ENCODE results near the gene KRT9.
A peak's percentile ranks its signal among the peaks of the same experiment; 100 is the strongest.
"Not testable (repeated sequence)": the region's sequence is repeated elsewhere in the genome, so short reads cannot be mapped to it uniquely, and the experiment has no call there.

KRT9 gene

DNA sequence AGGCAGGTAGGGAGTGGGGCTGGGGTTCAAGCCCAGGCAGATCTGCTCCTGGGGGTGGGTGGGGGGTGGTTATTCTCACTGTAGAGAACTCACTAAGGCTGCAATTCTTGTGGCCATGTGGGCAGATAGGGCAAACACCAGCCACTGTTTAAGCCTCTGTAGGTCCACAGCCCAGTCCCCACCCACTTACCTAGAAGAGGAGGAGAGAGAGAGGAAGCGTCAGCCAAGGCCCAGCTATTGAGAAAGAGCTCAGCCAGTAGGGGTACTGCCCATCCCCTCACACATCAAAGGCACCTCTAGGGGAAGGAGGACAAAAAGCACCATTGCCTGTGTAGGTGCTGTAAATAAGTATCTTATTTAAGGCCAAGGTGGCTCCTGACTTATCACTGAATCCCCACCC is 27.8 kb upstream of the KRT9 start:
- no peak for DNase-seq

- no peak for DNase-seq
These were observed 23.7 kb upstream of the KRT9 start for GRCh38 chr17:41595585-41595984.

GRCh38 chr17:41594363-41594915 is 22.6 kb upstream of the KRT9 start:
- no peak for DNase-seq

DNA sequence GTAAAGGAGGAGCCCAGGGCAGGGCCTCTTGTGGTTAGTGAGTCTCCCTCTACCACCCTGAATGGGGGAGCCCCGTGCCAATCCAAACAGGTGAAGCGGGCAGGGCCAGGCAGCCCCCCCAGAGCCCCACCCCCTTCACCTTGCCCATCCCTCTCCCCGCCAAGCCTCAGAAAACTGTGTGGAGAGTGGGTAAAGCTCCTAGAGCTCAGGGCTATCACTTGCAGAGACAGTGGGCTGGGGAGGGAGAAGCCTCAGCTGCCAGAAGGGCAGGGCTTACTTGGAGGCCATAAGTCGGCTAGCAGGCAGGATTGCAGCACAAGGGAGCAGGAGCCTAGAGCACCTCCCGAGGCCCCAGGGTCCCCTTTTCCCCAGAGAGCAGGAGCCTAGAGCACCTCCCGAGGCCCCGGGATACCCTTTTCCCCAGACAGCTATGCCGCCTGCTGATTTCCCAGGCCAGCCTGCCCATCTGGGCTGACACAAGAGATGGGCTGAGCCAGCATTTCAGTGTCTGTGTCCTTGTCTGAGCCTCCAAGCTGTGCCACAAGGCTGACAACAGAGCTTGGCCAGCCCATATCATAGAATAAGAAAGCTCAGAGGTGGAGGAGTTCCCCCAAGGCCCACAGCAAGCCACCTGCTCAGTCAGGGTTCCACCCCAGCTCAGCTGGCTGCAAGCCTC is 21.6 kb upstream of the KRT9 start:
- DNase-seq, result no peak

- DNase-seq, result no peak
These were observed 20.9 kb upstream of the KRT9 start for GRCh38 chr17:41592601-41593305.

DNA sequence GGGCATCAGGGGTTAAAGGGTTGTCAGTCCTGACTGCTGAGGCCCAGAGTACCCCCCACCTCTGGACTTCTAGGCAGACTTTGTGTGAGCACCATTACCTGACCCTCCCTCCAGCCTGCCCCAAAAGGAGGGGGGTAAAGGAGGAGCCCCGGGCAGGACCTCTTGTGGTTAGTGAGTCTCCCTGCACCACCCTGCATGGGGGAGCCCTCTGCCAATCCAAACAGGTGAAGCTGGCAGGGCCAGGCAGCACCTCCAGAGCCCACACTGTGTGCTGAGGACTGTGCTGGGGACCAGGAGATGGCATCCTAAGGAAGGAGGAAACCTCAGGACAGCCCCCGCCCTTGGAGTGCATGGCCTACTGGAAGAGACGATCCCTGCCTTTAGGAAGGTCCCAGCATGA is 17.4 kb upstream of the KRT9 start:
- no peak for DNase-seq

DNA sequence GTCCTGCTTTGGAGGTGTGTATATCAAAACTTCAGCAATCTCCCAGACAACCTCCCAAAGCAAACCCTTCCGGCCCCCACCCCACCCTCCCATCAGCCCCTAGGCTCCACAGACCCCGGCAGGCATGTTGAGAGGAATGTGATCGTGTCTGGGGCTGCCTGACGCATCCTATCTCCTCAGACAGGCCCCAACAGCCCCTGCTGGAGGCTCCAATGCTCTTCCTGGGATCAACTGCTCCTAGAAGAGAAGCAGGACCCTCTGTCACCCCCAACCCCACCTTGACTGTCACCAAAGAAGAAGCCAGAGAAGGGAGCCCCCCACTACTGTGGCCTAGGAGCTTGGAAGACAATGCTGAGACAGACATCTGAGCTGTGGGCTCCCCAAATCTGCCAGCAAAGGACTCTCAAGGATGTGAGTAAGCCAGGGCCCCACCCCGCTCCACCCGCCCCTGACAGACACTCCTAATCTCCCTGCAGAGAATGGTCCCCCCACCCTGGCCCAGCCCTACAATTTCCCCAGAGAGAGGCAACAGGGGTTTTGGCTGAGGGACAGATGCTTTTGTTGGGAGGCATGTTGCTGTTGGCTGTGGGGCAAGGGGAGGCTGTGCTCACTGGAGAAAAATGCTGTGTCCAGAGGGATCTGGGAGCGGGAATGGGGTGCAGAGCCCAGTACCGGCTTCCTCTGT is 16.4 kb upstream of the KRT9 start:
- DNase-seq, result no peak

GRCh38 chr17:41586863-41587495 is 15.1 kb upstream of the KRT9 start, which contains the start of gene KRT14:
Gene KRT14 (minus strand): TSS chr17:41586895. CDS start chr17:41586834, 61 bp downstream.
- no peak for DNase-seq

DNA sequence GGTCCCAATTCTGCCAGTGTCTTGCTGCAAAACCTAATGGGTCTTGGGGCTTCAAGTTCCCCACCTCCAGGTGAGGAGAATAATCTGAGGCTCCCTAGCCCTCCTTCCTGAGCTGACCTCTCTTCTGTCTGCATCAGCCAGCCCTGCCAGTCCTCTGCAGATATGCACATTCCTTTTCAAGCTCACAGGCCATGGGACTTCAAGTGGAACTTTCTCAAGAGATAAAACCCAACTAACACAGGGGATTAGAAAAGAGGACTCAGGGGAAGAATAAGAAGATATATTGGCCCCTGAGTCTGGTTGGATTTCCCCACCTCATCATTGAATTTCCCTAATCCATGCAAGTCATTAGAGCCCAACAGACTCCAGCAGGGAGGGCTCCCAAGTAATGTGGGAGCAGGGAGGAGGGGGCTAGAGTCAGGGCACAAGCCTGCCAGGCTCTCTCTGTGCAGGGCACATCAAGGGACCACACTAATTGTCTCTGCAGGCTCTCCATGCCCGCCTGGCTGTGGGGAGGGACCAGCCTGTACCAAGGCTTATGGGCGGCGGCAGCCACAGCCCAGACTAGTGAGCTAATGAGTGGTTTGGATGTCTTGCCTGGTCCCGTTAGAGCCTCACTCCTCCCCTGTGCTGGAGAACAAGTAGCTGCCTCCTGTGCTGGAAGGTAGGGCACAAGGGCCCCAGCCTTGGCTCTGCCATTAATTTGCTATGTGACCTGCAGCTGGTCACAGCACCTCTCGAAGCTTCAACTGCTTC is 13.6 kb upstream of the KRT9 start:
- no peak for DNase-seq

DNA sequence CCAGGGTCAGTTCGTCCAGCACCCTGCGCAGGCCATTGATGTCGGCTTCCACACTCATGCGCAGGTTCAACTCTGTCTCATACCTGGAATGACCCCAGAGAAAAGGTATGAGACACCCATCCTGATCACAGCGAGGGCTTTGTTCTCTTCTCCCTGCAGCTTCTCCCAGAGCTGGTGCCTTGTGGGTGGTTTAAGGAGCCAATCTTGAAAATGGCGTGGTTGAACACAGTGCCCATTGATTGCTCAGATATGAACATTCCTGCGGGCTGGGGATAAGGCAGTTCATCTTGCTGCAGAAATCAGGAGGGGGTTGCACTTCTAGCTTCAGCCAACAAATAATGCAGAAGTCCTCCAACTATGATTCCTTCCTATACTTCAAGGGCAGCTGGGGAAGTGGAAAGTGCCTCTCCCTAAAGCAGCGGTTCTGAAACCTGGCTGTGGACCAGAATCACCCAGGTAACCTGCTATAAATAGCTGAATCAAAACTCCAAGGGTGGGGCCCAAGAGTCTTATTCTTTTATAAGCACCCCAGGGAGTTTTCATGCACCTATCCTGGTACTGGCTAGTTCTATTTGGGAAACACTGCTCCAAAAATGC is 12.6 kb upstream of the KRT9 start:
- not testable (repeated sequence) for DNase-seq

DNA sequence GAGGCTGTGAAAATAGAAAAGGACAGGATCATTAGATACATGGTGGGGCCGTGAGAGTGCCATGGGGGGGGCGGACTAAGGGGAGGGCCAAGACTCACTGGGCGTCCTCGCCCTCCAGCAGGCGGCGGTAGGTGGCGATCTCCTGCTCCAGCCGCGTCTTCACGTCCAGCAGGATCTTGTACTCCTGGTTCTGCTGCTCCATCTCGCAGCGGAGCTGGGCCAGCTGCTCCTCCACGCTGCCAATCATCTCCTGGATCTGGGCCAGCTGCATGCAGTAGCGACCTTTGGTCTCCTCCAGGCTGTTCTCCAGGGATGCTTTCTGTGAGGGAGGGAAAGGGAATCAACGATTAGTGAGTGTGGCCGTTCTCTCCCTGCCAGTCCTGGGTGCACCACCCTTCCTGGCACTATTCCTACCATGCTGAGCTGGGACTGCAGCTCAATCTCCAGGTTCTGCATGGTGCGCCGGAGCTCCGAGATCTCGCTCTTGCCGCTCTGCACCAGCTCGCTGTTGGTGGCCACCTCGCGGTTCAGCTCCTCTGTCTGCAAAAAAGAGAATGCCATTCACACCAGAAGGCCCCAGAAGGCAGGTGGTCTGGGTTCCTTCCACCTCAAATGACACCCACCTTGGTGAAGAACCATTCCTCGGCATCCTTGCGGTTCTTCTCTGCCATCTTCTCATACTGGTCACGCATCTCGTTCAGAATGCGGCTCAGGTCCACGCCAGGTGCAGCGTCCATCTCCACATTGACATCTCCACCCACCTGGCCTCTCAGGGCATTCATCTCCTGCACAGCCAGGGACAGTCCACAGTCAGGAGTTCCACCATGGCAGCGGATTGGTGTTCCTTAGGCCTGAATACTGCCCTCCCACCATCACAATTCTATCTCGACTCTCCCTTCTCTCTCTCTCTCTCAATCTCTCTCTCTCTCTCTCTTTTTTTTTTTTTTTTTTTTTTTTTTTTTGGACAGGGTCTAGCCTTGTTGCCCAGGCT is 11.6 kb upstream of the KRT9 start:
- DNase-seq, result no peak

DNA sequence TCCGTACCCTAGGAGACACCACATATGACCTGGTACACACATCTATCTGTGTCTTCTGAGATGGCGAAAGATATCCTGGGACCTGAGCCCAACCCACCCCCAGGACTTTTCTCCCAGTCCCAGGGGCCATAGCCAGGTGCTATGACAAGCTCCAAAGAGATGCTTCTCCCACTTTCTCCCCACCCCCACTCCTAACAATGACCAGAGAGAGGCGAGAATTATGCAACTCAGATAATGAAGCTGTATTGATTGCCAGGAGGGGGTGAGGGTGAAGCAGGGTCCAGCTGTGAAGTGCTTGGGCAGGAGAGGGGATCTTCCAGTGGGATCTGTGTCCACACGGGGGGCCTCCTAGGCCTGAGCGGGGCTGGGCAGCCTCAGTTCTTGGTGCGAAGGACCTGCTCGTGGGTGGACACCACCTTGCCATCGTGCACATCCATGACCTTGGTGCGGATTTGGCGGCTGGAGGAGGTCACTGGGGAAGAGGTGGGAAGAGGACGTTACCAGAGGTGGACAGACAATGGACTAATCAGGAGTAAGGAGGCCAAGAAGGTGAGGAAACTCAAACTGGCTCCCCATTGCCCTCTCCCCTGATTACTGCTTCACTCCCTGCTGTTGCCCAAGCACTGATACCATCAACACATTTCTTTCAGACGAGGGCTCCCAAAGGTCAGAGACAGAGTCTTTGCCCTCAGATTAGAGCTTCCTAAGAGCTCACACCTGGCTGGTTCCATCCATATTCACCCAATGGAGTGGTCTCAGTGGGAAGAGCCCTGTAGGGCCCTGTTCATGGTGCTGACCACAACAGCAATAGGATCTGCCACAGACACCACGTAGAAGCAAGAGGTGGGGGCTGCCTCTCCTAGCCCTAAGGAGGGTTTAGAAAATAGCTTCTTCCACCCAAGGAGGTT is 10.5 kb upstream of the KRT9 start:
- DNase-seq, result not testable (repeated sequence)

GRCh38 chr17:41581366-41582060 is 9.7 kb upstream of the KRT9 start:
- no peak for DNase-seq

GRCh38 chr17:41580687-41581365 is 9.0 kb upstream of the KRT9 start:
- no peak for DNase-seq

DNA sequence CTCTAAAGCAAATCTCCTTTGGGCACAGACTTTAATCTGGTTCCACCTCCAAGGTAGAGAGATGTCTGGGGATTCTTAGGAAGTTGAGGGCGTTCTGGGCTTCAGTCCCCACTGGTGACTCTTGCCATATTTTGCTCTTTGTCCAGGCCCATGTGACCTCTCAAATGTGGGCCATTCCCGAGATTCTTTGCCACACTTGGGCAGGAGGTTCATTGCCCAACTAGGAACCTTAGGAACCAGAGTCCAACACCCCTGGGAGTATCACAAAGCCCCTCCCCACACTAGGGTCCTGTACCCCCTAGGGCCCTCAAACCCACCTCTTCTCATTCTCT is 8.4 kb upstream of the KRT9 start:
- DNase-seq, result no peak

DNA sequence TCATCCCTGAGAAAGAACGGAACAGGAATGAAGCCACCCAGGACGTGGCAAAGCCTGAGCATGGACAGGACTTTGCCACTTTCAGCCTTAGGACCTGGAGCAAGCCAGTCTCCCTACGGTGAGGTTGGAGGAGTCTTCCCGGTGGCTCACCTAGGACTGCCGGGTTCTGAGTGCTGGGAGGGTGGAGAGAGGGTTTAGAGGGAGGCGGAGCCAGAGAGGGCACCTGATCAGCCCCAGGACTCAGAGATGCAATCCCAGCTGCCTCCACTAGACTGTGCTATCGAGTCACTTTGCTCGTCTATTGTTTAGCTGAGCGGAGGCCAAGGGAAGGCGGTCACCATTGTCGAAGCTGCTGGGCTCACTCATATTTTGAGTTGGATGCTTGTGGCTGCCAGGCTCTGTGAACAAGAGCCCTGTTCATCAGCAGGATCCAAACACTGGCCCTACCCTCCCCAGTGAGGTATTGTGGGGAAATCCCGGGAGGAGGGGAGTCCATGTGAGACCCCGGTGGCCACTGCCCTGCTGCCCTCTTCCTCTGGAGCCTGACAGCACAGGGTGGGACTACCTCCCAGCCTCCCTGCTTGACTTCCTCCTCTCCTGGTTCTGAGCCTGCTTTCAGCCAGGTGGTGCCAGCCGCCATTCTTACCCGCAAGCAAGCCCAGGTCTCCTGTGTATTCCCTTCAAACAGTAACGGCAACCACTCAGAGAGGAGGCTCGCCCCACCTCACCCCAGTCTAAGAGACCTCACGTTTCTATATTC is 7.8 kb upstream of the KRT9 start:
- DNase-seq, result peak; percentile 86

DNA sequence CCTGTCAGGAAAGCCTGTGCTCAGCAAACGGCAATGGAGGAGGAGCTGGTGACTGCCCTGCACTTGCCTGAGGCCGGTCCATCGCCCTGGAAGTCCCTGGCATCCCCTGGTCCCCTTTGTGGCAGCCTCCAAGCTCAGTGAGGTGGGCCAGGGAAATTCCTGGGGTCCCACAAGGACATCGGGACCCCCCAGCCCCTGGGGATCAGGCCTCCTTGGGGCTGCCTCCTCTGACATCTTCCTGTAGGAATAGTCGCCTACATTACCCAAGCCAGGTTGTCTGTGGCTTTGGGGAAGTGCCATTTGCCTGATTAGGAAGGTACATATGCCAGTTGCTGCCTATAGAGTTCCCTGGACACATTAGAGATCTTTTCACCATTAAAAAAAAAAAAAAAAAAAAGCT is 7.1 kb upstream of the KRT9 start:
- DNase-seq, result no peak

DNA sequence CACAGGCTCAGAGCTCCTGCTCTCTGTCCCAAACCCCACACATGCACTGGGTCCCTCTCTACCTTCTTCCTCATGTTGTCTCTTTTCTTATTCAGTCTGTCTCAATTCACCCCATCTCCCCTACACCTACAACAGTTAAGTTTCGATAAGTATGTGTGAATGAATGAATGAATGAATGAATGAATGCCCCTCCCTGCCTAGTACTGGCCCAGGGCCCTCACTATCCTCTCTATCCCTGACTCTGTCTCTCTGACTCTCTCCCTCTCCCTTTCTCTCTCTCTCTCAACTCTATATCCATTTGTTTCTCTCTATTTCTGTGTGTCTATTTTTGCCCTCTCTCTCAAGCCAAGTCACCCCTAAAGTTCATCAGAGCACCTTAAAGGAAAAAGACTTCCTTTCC is 6.7 kb upstream of the KRT9 start:
- no peak for DNase-seq

All from activated CD4-positive, alpha-beta T cell treated with anti-CD3 and anti-CD28 coated beads, Interleukin-2, Interleukin-6, amounts not matched to agents 100 ng/mL and 50 ng/mL, durations not matched to agents 16 hours and 8 hours (primary cell).